Smooth muscle cell (in vitro differentiated cells): ENCODE measurements around the gene REEP2. TPM values are rescaled to one million over a fixed set of nuclear protein-coding genes. Genes with fewer than 3 reads are reported as not detected.

Experiments
- DNase-seq: peaks from one replicate; lab custom pipeline; 2025; ENCODE audit not compliant: unreplicated experiment; lab: John Stamatoyannopoulos, UW
- H2AFZ ChIP-seq: fragments of 200-600 bp; sonication (generic); 2 replicates; pipeline ENCODE4 v1.6.0; 2016; ENCODE audit warnings: antibody characterized with exemption, low read depth, mild to moderate bottlenecking
- H3F3A ChIP-seq: fragments of 200-600 bp; sonication (generic); 2 replicates; pipeline ENCODE4 v1.6.0; 2017; ENCODE audit warnings: antibody characterized with exemption, low read depth
- H3K27ac ChIP-seq: fragments of 200-600 bp; sonication (generic); 2 replicates; pipeline ENCODE4 v1.5.1; 2016; ENCODE audit warnings: low read depth, mild to moderate bottlenecking
- H3K27me3 ChIP-seq: fragments of 200-600 bp; sonication (generic); 2 replicates; pipeline ENCODE4 v1.6.1; 2016; ENCODE audit warnings: low read depth, mild to moderate bottlenecking
- H3K36me3 ChIP-seq: fragments of 200-600 bp; sonication (generic); 2 replicates; pipeline ENCODE4 v1.5.1; 2016; ENCODE audit warnings: low read depth
- H3K4me1 ChIP-seq: fragments of 200-600 bp; sonication (generic); 2 replicates; pipeline ENCODE4 v1.5.1; 2016; ENCODE audit warnings: low read depth
- H3K4me2 ChIP-seq: fragments of 200-600 bp; sonication (generic); 2 replicates; pipeline ENCODE4 v1.6.0; 2016; ENCODE audit warnings: mild to moderate bottlenecking
- H3K4me3 ChIP-seq: fragments of 200-600 bp; sonication (generic); 2 replicates; pipeline ENCODE4 v1.5.1; 2016; ENCODE audit warnings: mild to moderate bottlenecking
- H3K79me2 ChIP-seq: fragments of 200-600 bp; sonication (generic); 2 replicates; pipeline ENCODE4 v1.6.0; 2016; ENCODE audit warnings: low read depth, mild to moderate bottlenecking
- H3K9ac ChIP-seq: fragments of 200-600 bp; sonication (generic); 2 replicates; pipeline ENCODE4 v1.6.0; 2016; ENCODE audit warnings: low read depth
- H3K9me3 ChIP-seq: fragments of 200-600 bp; sonication (generic); replicated peaks from 2 replicates; pipeline ENCODE4 v1.5.1; 2016; ENCODE audit warnings: low read depth
- H4K20me1 ChIP-seq: fragments of 200-600 bp; sonication (generic); 2 replicates; pipeline ENCODE4 v1.6.0; 2016; ENCODE audit warnings: low read depth
- WGBS: methylation state at CpG from one replicate; pipeline ENCODE4 v1.1.7; 2016; ENCODE audit warnings: low lambda C conversion rate; 5-methylcytosine and 5-hydroxymethylcytosine counted together
- polyA plus RNA-seq: library from polyadenylated mRNA; unstranded; fragments of >200 nt; fragmentation: Nextera tagmentation; extraction: Ambion mirVana; gene quantifications from 2 replicates; pipeline ENCODE4 v1.2.1, GENCODE V29; 2016
- total RNA-seq: library from RNA; depleted of rRNA; stranded (reverse); fragments of >200 nt; gene quantifications from 2 replicates; pipeline ENCODE4 v1.2.3, GENCODE V29; 2014
- TF ChIP-seq, protein P1 (sequence below): fragments of 200-600 bp; sonication (generic); IDR thresholded peaks from 2 replicates; pipeline ENCODE4 v1.5.1; 2017; ENCODE audit warnings: borderline replicate concordance, mild to moderate bottlenecking, antibody characterized with exemption; ENCODE audit not compliant: insufficient read depth, poor library complexity, severe bottlenecking

REEP2 gene
- total and polyA plus RNA-seq, 2 experiments from 2014 or later = 4.0 to 5.4 TPM

GRCh38 chr5:138461343-138462125 lies 22.7 kb downstream of the REEP2 start:
- Histone ChIP-seq H3K79me2 (peaks cover 9% of the 10 kb centered on the region), H3K9ac (no peak overlapping the region), H3K4me3 (no peak overlapping the region), H3K27ac (peak overlapping the region; percentile 67), H3K9me3 (no peaks in the 10 kb centered on the region), H3K4me2 (peak overlapping the region; percentile 18), H3K36me3 (no peaks in the 10 kb centered on the region), H4K20me1 (peaks cover 11% of the 10 kb centered on the region), H3F3A (peaks cover 6% of the 10 kb centered on the region), H2AFZ (no peak overlapping the region), H3K27me3 (no peaks in the 10 kb centered on the region), H3K4me1 (peaks cover 7% of the 10 kb centered on the region)
- WGBS = 69% methylated on average over 11 of the region's 11 CpGs
- TF ChIP-seq, protein P1, sequence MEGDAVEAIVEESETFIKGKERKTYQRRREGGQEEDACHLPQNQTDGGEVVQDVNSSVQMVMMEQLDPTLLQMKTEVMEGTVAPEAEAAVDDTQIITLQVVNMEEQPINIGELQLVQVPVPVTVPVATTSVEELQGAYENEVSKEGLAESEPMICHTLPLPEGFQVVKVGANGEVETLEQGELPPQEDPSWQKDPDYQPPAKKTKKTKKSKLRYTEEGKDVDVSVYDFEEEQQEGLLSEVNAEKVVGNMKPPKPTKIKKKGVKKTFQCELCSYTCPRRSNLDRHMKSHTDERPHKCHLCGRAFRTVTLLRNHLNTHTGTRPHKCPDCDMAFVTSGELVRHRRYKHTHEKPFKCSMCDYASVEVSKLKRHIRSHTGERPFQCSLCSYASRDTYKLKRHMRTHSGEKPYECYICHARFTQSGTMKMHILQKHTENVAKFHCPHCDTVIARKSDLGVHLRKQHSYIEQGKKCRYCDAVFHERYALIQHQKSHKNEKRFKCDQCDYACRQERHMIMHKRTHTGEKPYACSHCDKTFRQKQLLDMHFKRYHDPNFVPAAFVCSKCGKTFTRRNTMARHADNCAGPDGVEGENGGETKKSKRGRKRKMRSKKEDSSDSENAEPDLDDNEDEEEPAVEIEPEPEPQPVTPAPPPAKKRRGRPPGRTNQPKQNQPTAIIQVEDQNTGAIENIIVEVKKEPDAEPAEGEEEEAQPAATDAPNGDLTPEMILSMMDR = no peak
- DNase-seq = no peak

DNA sequence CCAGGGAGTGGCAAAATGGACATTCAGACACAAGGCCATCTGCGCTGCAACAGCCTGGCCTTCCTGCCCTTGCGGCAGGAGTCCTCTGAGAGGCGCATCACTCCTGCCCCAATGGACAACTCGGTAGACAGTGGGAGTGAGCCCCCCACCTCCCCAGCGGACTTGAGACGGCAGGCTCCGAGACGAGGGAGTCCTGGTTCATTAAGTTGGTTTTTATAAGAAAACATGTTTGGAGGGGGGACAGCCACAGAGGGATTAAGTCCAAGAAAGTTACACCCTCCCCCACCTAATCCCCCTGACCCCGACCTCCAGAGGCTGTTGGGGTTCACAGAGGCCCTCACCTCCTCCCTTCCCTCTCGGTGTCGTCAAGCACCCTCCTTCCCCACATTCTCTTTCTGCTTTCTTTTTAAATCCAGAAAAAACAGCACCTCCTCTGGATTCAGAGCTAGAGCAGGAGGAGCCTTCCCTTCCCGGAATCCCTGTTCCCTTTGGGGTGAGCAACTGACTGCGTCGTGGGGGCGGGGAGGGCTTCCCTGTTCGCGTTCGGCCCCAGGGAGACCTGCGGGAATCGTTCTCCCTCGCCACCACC lies 24.7 kb downstream of the REEP2 start:
- Histone ChIP-seq H3K4me2 (peak overlapping the region; percentile 92), H3K27ac (peak overlapping the region; percentile 96), H3K36me3 (peaks cover 4% of the 10 kb centered on the region), H3K9me3 (no peaks in the 10 kb centered on the region), H3K79me2 (peaks cover 9% of the 10 kb centered on the region), H2AFZ (no peak overlapping the region), H3K4me3 (peak overlapping the region; percentile 79), H3K4me1 (peaks cover 7% of the 10 kb centered on the region), H3K27me3 (no peaks in the 10 kb centered on the region), H3K9ac (peak overlapping the region; percentile 88), H4K20me1 (peaks cover 31% of the 10 kb centered on the region), H3F3A (peaks cover 25% of the 10 kb centered on the region)
- WGBS = 16% methylated on average over 21 of the region's 21 CpGs
- TF ChIP-seq, protein P1 = no peak
- DNase-seq = no peak

GRCh38 chr5:138464008-138464387 lies 25.1 kb downstream of the REEP2 start:
- Histone ChIP-seq H2AFZ (no peak overlapping the region), H3K9me3 (no peaks in the 10 kb centered on the region), H3K79me2 (peaks cover 9% of the 10 kb centered on the region), H3F3A (peaks cover 27% of the 10 kb centered on the region), H3K27me3 (no peaks in the 10 kb centered on the region), H3K36me3 (peaks cover 4% of the 10 kb centered on the region), H4K20me1 (peaks cover 36% of the 10 kb centered on the region), H3K4me2 (peak overlapping the region; percentile 92), H3K9ac (peak overlapping the region; percentile 88), H3K4me1 (peaks cover 7% of the 10 kb centered on the region), H3K27ac (peak overlapping the region; percentile 96), H3K4me3 (peak overlapping the region; percentile 79)
- peak; percentile 89 for DNase-seq
- TF ChIP-seq, protein P1 = peak; percentile 80
- under 1% methylated on average over 21 of the region's 34 CpGs for WGBS
